Gastrocnemius medialis (tissue), 4 donors: Measurements from ENCODE around the gene CHRD. TPM values are rescaled to one million over a fixed set of nuclear protein-coding genes. Genes with fewer than 3 reads are reported as not detected.

Experiments used
- ATAC-seq, 2 donors: fragments of 150-250 bp; one replicate each; pipeline ENCODE4 v1.9.1; 2016
- DNase-seq, 2 donors: peaks; one replicate each; pipeline ENCODE4 v3.0.0-alpha.2; 2019
- H3K27ac ChIP-seq, 4 donors: fragments of 200-600 bp; sonication (generic); 1 replicate in 1 of 4; 2 replicates in 3 of 4; pipeline ENCODE4 v1.5.1; 2016 to 2018; ENCODE audit warnings: mild to moderate bottlenecking in 2 of 4, moderate library complexity in 1 of 4
- H3K27me3 ChIP-seq, 3 donors: fragments of 200-600 bp; sonication (generic) in 2 of 3; 1 replicate in 1 of 3; 2 replicates in 2 of 3; pipeline versions ENCODE4 v1.5.1 to v1.6.0; 2016 to 2019; ENCODE audit warnings: mild to moderate bottlenecking in 1 of 3, moderate library complexity in 1 of 3
- H3K36me3 ChIP-seq, 2 donors: fragments of 200-600 bp; sonication (generic) in 1 of 2; one replicate each; pipeline ENCODE4 v1.5.1; 2017 to 2018
- H3K4me1 ChIP-seq, 2 donors: fragments of 200-600 bp; sonication (generic) in 1 of 2; one replicate each; pipeline ENCODE4 v1.5.1; 2016 to 2017; ENCODE audit warnings: mild to moderate bottlenecking in 2 of 2
- H3K4me3 ChIP-seq, 4 donors: fragments of 200-600 bp; sonication (generic) in 3 of 4; 1 replicate in 1 of 4; 2 replicates in 3 of 4; pipeline ENCODE4 v1.5.1; 2016 to 2019; ENCODE audit warnings: mild to moderate bottlenecking in 2 of 4
- H3K9me3 ChIP-seq, 3 donors: fragments of 200-600 bp; sonication (generic) in 2 of 3; 1 replicate in 1 of 3; 2 replicates in 2 of 3; pipeline ENCODE4 v1.5.1; 2016 to 2019
- CTCF ChIP-seq, 5 experiments: fragments of 450-650 bp in 3 of 5; fragments of 200-600 bp in 2 of 5; sonication (generic) in 2 of 5; IDR thresholded peaks in 4 of 5; conservative IDR thresholded peaks in 1 of 5; 1 replicate in 4 of 5; 2 replicates in 1 of 5; pipeline ENCODE4 v1.5.1; 2016 to 2019; ENCODE audit warnings: antibody characterized with exemption in 5 of 5, mild to moderate bottlenecking in 3 of 5, moderate library complexity in 3 of 5
- POLR2A ChIP-seq, 2 donors: fragments of 450-650 bp; IDR thresholded peaks; one replicate each; pipeline ENCODE4 v1.6.1; 2017; ENCODE audit warnings: antibody characterized with exemption in 2 of 2, mild to moderate bottlenecking in 2 of 2, moderate library complexity in 2 of 2
- in situ Hi-C, 4 donors: fragments of 200-750 bp; cut with MboI; loops; one replicate each; pipeline versions ENCODE4 v1.15.0 to v1.8.0; 2017; ENCODE audit warnings: low sequenced_read_pairs in 4 of 4
- intact Hi-C: fragments of 100-400 bp; cut with DNase I; formaldehyde crosslinking; loops from one replicate; pipeline ENCODE4 v1.15.1; 2023; ENCODE audit warnings: low total_unique reads
- total RNA-seq, 4 donors: library from RNA; depleted of rRNA; stranded (reverse); fragments of >200 nt; gene quantifications; one replicate each; pipeline versions ENCODE4 v1.1.0 to v1.2.3, GENCODE V29; 2016

CHRD gene
- total RNA-seq, 4 donors from 2014 or later = 2.6 to 5.7 (median 3.4) TPM

- DNase-seq = peak; percentile 63 to 71
- intact Hi-C loops (no loop called here), in situ Hi-C loops (no loop called here)
- no peak for TF ChIP-seq POLR2A (IDR thresholded peaks at IDR 0.05)
- Histone ChIP-seq H3K27ac (peak overlapping the region in 3 of 4 donors; percentile 71 to 78 (median 77)), H3K4me3 (peak overlapping the region; percentile 45 to 61 (median 54)), H3K4me1 (peaks cover 19 to 23% of the 10 kb centered on the region in 2 donors), H3K36me3 (no peaks in the 10 kb centered on the region), H3K27me3 (peaks cover 4 to 15% (median 5%) of the 10 kb centered on the region in 3 donors), H3K9me3 (no peaks in the 10 kb centered on the region)
- ATAC-seq = peak; percentile 79 to 80
Measured at GRCh38 chr3:184380185-184380626, 352 bp downstream of the CHRD start.

GRCh38 chr3:184380627-184381260 is 890 bp downstream of the CHRD start:
- Histone ChIP-seq H3K4me3 (peak overlapping the region; percentile 45 to 61 (median 54)), H3K27me3 (peaks cover 4 to 15% (median 5%) of the 10 kb centered on the region in 3 donors), H3K4me1 (peaks cover 19 to 23% of the 10 kb centered on the region in 2 donors), H3K9me3 (no peaks in the 10 kb centered on the region), H3K36me3 (no peaks in the 10 kb centered on the region), H3K27ac (peak overlapping the region; percentile 2 to 78 (median 74))
- no peak for DNase-seq
- intact Hi-C loops (no loop called here), in situ Hi-C loops (no loop called here)
- peak; percentile 5 to 10 for ATAC-seq
- TF ChIP-seq CTCF (IDR thresholded peaks at IDR 0.05 in 4 of 5, conservative IDR thresholded peaks at IDR 0.05 in 1 of 5) (no peak), POLR2A (IDR thresholded peaks at IDR 0.05) (no peak)

GRCh38 chr3:184381261-184382224 is 1.7 kb downstream of the CHRD start:
- Histone ChIP-seq H3K27ac (peak overlapping the region; percentile 2 to 78 (median 60)), H3K36me3 (no peaks in the 10 kb centered on the region), H3K4me3 (peak overlapping the region; percentile 45 to 61 (median 54)), H3K4me1 (peaks cover 19 to 23% of the 10 kb centered on the region in 2 donors), H3K27me3 (peaks cover 4 to 15% (median 5%) of the 10 kb centered on the region in 3 donors), H3K9me3 (no peaks in the 10 kb centered on the region)
- ATAC-seq (no peak), DNase-seq (no peak)
- in situ Hi-C loops = no loop called here
- TF ChIP-seq POLR2A (IDR thresholded peaks at IDR 0.05) (no peak), CTCF (IDR thresholded peaks at IDR 0.05 in 4 of 5, conservative IDR thresholded peaks at IDR 0.05 in 1 of 5) (no peak)
- intact Hi-C loops = no loop called here

DNA sequence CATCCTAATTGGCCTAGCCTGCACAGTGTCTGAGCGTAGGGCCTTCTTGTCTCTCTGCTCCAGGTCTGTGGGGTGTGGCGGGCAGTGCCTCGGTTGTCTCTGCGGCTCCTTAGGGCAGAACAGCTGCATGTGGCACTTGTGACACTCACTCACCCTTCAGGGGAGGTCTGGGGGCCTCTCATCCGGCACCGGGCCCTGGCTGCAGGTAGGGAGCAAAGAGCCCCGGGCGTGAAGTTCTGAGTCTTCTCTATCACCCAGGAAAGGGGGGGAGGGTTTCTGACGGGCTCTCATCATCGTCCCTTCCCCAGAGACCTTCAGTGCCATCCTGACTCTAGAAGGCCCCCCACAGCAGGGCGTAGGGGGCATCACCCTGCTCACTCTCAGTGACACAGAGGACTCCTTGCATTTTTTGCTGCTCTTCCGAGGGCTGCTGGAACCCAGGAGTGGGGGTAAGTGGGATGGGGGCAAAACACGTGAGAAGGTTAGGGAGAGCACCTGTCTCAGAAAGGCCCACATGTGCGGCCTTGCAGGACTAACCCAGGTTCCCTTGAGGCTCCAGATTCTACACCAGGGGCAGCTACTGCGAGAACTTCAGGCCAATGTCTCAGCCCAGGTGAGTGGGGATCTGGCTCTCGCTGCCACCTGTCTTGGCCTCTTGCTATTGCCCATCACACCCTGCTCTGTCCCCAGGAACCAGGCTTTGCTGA is 2.6 kb downstream of the CHRD start:
- no peak overlapping the region for H3K27ac ChIP-seq
- intact Hi-C loops (no loop called here), in situ Hi-C loops (no loop called here)
- peaks cover 4 to 15% (median 5%) of the 10 kb centered on the region in 3 donors for H3K27me3 ChIP-seq
- H3K4me3 ChIP-seq = no peak overlapping the region
- TF ChIP-seq CTCF (IDR thresholded peaks at IDR 0.05 in 4 of 5, conservative IDR thresholded peaks at IDR 0.05 in 1 of 5) (no peak), POLR2A (IDR thresholded peaks at IDR 0.05) (no peak)
- H3K4me1 ChIP-seq = peaks cover 19 to 23% of the 10 kb centered on the region in 2 donors
- no peak for ATAC-seq
- H3K36me3 ChIP-seq = no peaks in the 10 kb centered on the region
- H3K9me3 ChIP-seq = no peaks in the 10 kb centered on the region
- DNase-seq = no peak
